Pancreas (tissue), 10 donors: ENCODE measurements around the gene ETV3L. TPM values are rescaled to one million over a fixed set of nuclear protein-coding genes. Genes with fewer than 3 reads are reported as not detected.

Experiments used
- ATAC-seq, 4 donors: fragments of 200-7000 bp; cut with Tn5 transposase; one replicate each; pipeline versions ENCODE4 v1.8.0 to v1.9.1; 2020; ENCODE audit warnings: mild to moderate bottlenecking in 4 of 4, moderate library complexity in 4 of 4
- DNase-seq, 6 donors: peaks; one replicate each; pipeline ENCODE4 v3.0.0-alpha.2; 2020
- FAIRE-seq: peaks from 2 replicates; lab custom pipeline; 2012; peaks lifted over from hg19 to GRCh38; lab: Jason Lieb, UNC
- H3K27ac ChIP-seq, 4 donors: fragments of 200-600 bp; sonication (generic); 1 replicate in 3 of 4; 2 replicates in 1 of 4; pipeline versions ENCODE4 v1.5.0 to v1.8.0; 2020
- H3K27me3 ChIP-seq, 4 donors: fragments of 200-600 bp; one replicate each; pipeline ENCODE4 v1.8.0; 2021
- H3K36me3 ChIP-seq, 3 donors: fragments of 200-600 bp; sonication (generic) in 1 of 3; one replicate each; pipeline versions ENCODE4 v1.5.0 to v1.8.0; 2020 to 2021
- H3K4me1 ChIP-seq, 3 donors: fragments of 200-600 bp; one replicate each; pipeline ENCODE4 v1.8.0; 2021
- H3K4me3 ChIP-seq, 4 donors: fragments of 200-600 bp; sonication (generic) in 2 of 4; one replicate each; pipeline versions ENCODE4 v1.5.0 to v1.8.0; 2020 to 2021
- H3K9me3 ChIP-seq, 4 donors: fragments of 200-600 bp; one replicate each; pipeline ENCODE4 v1.8.0; 2021
- WGBS, 2 donors: extraction: QIAGEN DNeasy Blood & Tissue Kit; methylation state at CpG; one replicate each; pipeline ENCODE4 v1.1.7; 2013; 5-methylcytosine and 5-hydroxymethylcytosine counted together
- intact Hi-C, 3 donors: fragments of 100-400 bp; cut with DNase I; formaldehyde crosslinking; loops; one replicate each; pipeline versions ENCODE4 v1.11.1 to v1.14.2; 2022
- polyA plus RNA-seq, 2 donors: library from polyadenylated mRNA; stranded (reverse); fragments of 200-250 nt; gene quantifications; one replicate each; pipeline ENCODE4 v1.2.3, GENCODE V29; 2013
- total RNA-seq, 6 donors: library from RNA; stranded (reverse); fragmentation: NEBNext Ultra II Directional in 4 of 6; extraction: Animal tissue kit (Norgen Biotek cat#: 25700) in 4 of 6; gene quantifications; one replicate each; pipeline versions ENCODE4 v1.2.1 to v1.2.4, GENCODE V29; 2021 to 2023
- TF ChIP-seq, protein P1 (sequence below), 4 donors: fragments of 200-600 bp; sonication (generic) in 3 of 4; IDR thresholded peaks; one replicate each; pipeline versions ENCODE4 v1.5.0 to v1.8.0; 2021; ENCODE audit warnings: antibody characterized with exemption in 4 of 4
- donor health status: healthy with polysubstance abuse.
- donor health status: DM: no; HTN: no; CAD: no; lungs with moderate emphysema.
- donor health status: DM: no; HTN: no; CAD: no.
- donor health status: control.
- donor health status: control.
- donor health status: Bipolar disorder and iron deficiency.
- donor health status: DM: yes; HTN: yes; CAD: no.
- donor health status: DM: no; HTN: no; CAD: no.
- donor health status: DM: no; HTN: no; CAD: no.
- donor health status: DM: yes; HTN: yes; CAD: no.

ETV3L gene
- total and polyA plus RNA-seq, 8 donors, result 0.14 TPM; not detected in 7

DNA sequence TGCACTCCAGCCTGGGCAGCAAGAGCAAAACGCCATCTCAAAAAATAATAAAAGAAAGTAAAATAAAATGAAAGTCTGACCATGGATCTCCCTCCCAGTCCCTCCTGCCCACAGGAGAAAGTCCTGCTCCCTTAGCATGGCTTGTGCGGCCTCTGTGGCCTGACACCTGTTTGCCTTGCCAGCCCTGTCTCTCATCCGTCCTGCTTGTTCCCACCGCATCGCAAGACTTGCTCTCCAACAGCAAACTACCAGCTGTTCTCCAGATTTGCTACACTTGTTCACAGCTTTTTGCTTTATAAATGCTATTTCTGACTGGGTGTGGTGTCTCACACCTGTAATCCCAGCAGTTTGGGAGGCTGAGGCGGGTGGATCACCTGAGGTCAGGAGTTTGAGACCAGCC is 2.7 kb downstream of the ETV3L start:
- Histone ChIP-seq H3K4me1 (no peaks in the 10 kb centered on the region), H3K36me3 (no peaks in the 10 kb centered on the region), H3K27me3 (no peaks in the 10 kb centered on the region), H3K27ac (no peak overlapping the region), H3K4me3 (no peak overlapping the region), H3K9me3 (no peaks in the 10 kb centered on the region)
- 81 to 82% methylated on average over 6 of the region's 6 CpGs for WGBS, 2 donors
- TF ChIP-seq, protein P1, sequence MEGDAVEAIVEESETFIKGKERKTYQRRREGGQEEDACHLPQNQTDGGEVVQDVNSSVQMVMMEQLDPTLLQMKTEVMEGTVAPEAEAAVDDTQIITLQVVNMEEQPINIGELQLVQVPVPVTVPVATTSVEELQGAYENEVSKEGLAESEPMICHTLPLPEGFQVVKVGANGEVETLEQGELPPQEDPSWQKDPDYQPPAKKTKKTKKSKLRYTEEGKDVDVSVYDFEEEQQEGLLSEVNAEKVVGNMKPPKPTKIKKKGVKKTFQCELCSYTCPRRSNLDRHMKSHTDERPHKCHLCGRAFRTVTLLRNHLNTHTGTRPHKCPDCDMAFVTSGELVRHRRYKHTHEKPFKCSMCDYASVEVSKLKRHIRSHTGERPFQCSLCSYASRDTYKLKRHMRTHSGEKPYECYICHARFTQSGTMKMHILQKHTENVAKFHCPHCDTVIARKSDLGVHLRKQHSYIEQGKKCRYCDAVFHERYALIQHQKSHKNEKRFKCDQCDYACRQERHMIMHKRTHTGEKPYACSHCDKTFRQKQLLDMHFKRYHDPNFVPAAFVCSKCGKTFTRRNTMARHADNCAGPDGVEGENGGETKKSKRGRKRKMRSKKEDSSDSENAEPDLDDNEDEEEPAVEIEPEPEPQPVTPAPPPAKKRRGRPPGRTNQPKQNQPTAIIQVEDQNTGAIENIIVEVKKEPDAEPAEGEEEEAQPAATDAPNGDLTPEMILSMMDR (IDR thresholded peaks at IDR 0.05), result no peak
- intact Hi-C loops, result loop anchor here in 1 of 3 donors (10.0 kb wide), 1 partner anchor 398 kb away; no protein-coding TSS in a partner anchor
- ATAC-seq (no peak), DNase-seq (no peak), FAIRE-seq (no peak)

DNA sequence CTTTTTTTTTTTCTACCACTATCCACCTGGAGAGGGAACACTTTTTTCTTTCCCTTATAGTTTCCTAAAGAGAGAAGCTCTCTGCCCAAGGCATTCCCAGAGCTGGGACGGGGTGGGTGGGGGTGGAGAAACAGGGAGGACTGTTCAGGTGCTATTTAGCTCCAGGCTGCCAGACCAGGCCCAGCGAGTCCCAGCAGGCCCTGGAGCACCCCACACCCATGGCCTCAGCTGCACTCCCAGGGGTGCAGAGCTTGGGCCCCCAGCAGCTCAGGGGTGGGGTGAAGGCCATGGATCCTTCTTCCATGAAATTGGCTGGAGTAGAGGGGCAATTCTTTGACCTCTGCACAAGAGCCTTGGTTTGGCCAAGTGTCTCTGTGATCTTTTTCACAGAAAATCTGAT is 4.1 kb downstream of the ETV3L start:
- Histone ChIP-seq H3K27ac (no peak overlapping the region), H3K4me3 (no peak overlapping the region), H3K9me3 (no peaks in the 10 kb centered on the region), H3K36me3 (no peaks in the 10 kb centered on the region), H3K27me3 (no peaks in the 10 kb centered on the region), H3K4me1 (no peaks in the 10 kb centered on the region)
- 69 to 78% methylated on average over 2 of the region's 2 CpGs for WGBS, 2 donors
- TF ChIP-seq, protein P1 (IDR thresholded peaks at IDR 0.05), result no peak
- ATAC-seq (no peak), FAIRE-seq (no peak), DNase-seq (no peak)
- intact Hi-C loops, result loop anchor here in 1 of 3 donors (10.0 kb wide), 1 partner anchor 399 kb away; no protein-coding TSS in a partner anchor

DNA sequence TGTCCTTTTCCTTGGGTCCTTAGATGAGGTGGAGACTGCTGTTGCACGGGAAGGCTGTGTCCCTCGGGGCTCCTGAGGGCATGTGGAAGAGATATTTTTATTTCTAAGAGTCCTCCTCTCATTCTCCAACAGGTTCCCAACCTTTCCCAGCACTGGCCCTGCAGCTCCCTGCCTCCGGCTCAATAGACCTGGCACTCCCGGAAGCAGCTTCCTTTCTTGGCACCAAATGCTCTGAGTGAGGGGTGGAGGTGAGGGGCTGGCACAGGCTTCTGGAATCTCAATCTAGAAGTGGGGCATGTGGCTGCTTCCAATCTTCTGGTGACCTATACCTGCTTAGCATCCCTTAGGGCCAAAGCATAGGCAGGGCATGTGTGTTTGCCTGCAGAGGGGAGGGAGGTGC is 4.5 kb downstream of the ETV3L start:
- no peak for FAIRE-seq

DNA sequence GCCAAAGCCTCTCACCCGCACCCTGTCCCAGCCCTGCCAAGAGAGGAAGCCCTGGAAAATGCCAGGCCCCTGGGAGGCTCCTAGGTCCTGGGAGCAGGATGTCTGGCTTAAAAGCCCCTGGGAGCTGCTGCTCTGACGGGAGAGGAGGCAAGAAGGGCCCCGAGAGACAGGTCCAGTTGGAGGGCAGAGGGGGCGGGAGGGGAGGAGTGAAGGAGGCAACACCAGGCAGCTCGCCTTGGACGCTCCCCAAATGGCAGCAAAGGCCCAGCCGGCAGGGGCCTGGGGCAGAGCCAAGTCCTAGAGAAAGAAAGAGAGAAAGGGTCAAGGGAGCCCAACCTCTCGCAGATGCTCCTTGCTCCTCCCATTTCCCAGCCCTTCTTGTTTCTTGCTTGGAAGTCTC is 6.8 kb downstream of the ETV3L start:
- WGBS, 2 donors, result 60 to 68% methylated on average over 8 of the region's 8 CpGs
- Histone ChIP-seq H3K27me3 (no peaks in the 10 kb centered on the region), H3K4me1 (no peaks in the 10 kb centered on the region), H3K27ac (no peak overlapping the region), H3K36me3 (no peaks in the 10 kb centered on the region), H3K4me3 (no peak overlapping the region), H3K9me3 (no peaks in the 10 kb centered on the region)
- DNase-seq (no peak), ATAC-seq (peak in 1 of 4 donors; percentile 16), FAIRE-seq (no peak)
- intact Hi-C loops, result loop anchor here in 2 of 3 donors (5.0 to 10.0 kb wide), 2 partner anchors 64 to 402 kb away; no protein-coding TSS in a partner anchor
- TF ChIP-seq, protein P1 (IDR thresholded peaks at IDR 0.05), result no peak

More for the DNA sequence above, 4.5 kb downstream of the ETV3L start:
- Histone ChIP-seq H3K36me3 (no peaks in the 10 kb centered on the region), H3K4me3 (no peak overlapping the region), H3K4me1 (no peaks in the 10 kb centered on the region), H3K27me3 (no peaks in the 10 kb centered on the region), H3K9me3 (no peaks in the 10 kb centered on the region), H3K27ac (no peak overlapping the region)
- intact Hi-C loops, result loop anchor here in 1 of 3 donors (10.0 kb wide), 1 partner anchor 400 kb away; no protein-coding TSS in a partner anchor
- TF ChIP-seq, protein P1 (IDR thresholded peaks at IDR 0.05), result no peak
- WGBS, 2 donors, result 52 to 53% methylated on average over 4 of the region's 4 CpGs
- DNase-seq (no peak), ATAC-seq (no peak)

DNA sequence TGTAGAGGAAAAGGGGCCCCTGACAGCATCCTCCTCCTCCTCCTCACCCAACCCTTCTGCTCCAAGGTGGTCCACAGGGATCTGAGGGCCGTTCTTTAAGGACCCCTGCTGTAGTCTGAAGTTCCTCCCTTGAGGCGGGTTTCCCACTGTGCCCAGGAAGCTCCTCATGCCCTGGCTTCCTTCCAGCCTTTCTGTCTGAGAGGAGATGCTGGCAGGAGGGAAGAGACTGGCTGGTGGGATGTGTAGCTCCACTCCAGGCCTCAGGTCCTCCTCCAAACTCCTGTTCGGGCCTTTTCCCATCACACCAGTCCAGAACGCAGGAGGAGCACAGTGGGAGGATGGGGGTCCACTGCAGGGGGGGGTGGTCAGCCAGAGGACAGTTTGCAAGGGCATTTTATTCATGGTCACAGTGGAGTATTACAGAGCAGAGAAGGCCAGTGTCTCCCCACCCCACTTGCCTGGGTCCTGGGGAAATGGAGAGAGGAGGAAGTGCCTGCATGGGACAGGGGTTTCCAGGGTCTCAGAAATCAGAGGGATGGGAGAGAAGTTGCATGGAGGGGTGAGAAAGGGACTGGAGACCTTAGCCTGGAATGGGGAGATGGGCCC is 7.8 kb downstream of the ETV3L start:
- intact Hi-C loops, result loop anchor here in 2 of 3 donors (2.0 to 10.0 kb wide), 3 partner anchors 66 to 403 kb away; no protein-coding TSS in a partner anchor
- H3K27ac ChIP-seq, result no peak overlapping the region
- FAIRE-seq, result no peak
- H3K36me3 ChIP-seq, result no peaks in the 10 kb centered on the region
- H3K4me3 ChIP-seq, result no peak overlapping the region
- no peaks in the 10 kb centered on the region for H3K27me3 ChIP-seq
- no peaks in the 10 kb centered on the region for H3K9me3 ChIP-seq
- no peak for DNase-seq
- ATAC-seq, result no peak
- 56 to 60% methylated on average over 4 of the region's 4 CpGs for WGBS, 2 donors
- TF ChIP-seq, protein P1 (IDR thresholded peaks at IDR 0.05), result no peak
- no peaks in the 10 kb centered on the region for H3K4me1 ChIP-seq
